Liver (tissue), 9 donors: ENCODE results near the gene KIFBP. TPM values are rescaled to one million over a fixed set of nuclear protein-coding genes. Genes with fewer than 3 reads are reported as not detected.
"Not testable (repeated sequence)": the region's sequence is repeated elsewhere in the genome, so short reads cannot be mapped to it uniquely, and the experiment has no call there.

Experiments used
- DNase-seq: peaks from one replicate; pipeline ENCODE4 v3.0.0-alpha.2; 2017; ENCODE audit warnings: low spot score
- H3K27ac ChIP-seq, 2 donors: one replicate each; pipeline ENCODE4 v1.7.0; 2013; ENCODE audit warnings: inconsistent platforms in 2 of 2, low read length in 2 of 2, control low read depth in 1 of 2, low read depth in 1 of 2, mild to moderate bottlenecking in 1 of 2
- H3K27me3 ChIP-seq, 4 donors: one replicate each; pipeline versions ENCODE4 v1.6.1 to v1.7.0; 2013; ENCODE audit warnings: low read length in 3 of 4, inconsistent platforms in 1 of 4, mild to moderate bottlenecking in 1 of 4, moderate library complexity in 1 of 4; ENCODE audit not compliant: control insufficient read depth in 4 of 4, insufficient read depth in 4 of 4
- H3K36me3 ChIP-seq, 4 donors: one replicate each; pipeline versions ENCODE4 v1.6.1 to v1.7.0; 2013; ENCODE audit warnings: low read length in 3 of 4, mild to moderate bottlenecking in 3 of 4, low read depth in 1 of 4, moderate library complexity in 1 of 4; ENCODE audit not compliant: control insufficient read depth in 4 of 4, insufficient read depth in 3 of 4
- H3K4me1 ChIP-seq, 4 donors: one replicate each; pipeline versions ENCODE4 v1.6.1 to v1.7.0; 2013; ENCODE audit warnings: low read length in 3 of 4, mild to moderate bottlenecking in 3 of 4, moderate library complexity in 1 of 4; ENCODE audit not compliant: control insufficient read depth in 4 of 4, insufficient read depth in 4 of 4
- H3K4me3 ChIP-seq, 3 donors: one replicate each; pipeline versions ENCODE4 v1.6.1 to v1.7.0; 2013; ENCODE audit warnings: low read length in 3 of 3, control low read depth in 1 of 3, low read depth in 1 of 3, mild to moderate bottlenecking in 1 of 3
- H3K9ac ChIP-seq, 2 donors: one replicate each; pipeline ENCODE4 v1.7.0; 2013; ENCODE audit warnings: low read length in 2 of 2, mild to moderate bottlenecking in 2 of 2, moderate library complexity in 2 of 2, control low read depth in 1 of 2, low read depth in 1 of 2
- H3K9me3 ChIP-seq, 4 donors: one replicate each; pipeline versions ENCODE4 v1.6.1 to v1.7.0; 2013; ENCODE audit warnings: low read length in 3 of 4; ENCODE audit not compliant: control insufficient read depth in 4 of 4
- ATF3 ChIP-seq: IDR thresholded peaks from 2 replicates; pipeline ENCODE4 v1.6.1; 2016; ENCODE audit warnings: antibody characterized with exemption
- CTCF ChIP-seq: fragments of 150-350 bp; IDR thresholded peaks from 2 replicates; pipeline ENCODE4 v1.5.1; 2017; ENCODE audit warnings: improper control_type of control experiment, low read depth, low read length; ENCODE audit not compliant: missing input control
- EGR1 ChIP-seq, 2 donors: IDR thresholded peaks; 2 replicates each; pipeline ENCODE4 v1.6.1; 2016 to 2018; ENCODE audit warnings: antibody characterized with exemption in 2 of 2, low read depth in 2 of 2
- FOXA1 ChIP-seq: IDR thresholded peaks from 2 replicates; pipeline ENCODE4 v1.6.1; 2016; ENCODE audit warnings: antibody characterized with exemption
- FOXA2 ChIP-seq: IDR thresholded peaks from 2 replicates; pipeline ENCODE4 v1.6.1; 2016; ENCODE audit warnings: antibody characterized with exemption
- GABPA ChIP-seq, 2 donors: IDR thresholded peaks in 1 of 2; conservative IDR thresholded peaks in 1 of 2; 2 replicates each; pipeline ENCODE4 v1.6.1; 2016; ENCODE audit warnings: antibody characterized with exemption in 2 of 2, mild to moderate bottlenecking in 1 of 2, moderate library complexity in 1 of 2
- HNF4A ChIP-seq, 2 donors: conservative IDR thresholded peaks; 2 replicates each; pipeline ENCODE4 v1.6.1; 2016; ENCODE audit warnings: antibody characterized with exemption in 2 of 2, mild to moderate bottlenecking in 2 of 2
- HNF4G ChIP-seq: IDR thresholded peaks from 2 replicates; pipeline ENCODE4 v1.6.1; 2016; ENCODE audit warnings: antibody characterized with exemption
- JUND ChIP-seq, 2 donors: IDR thresholded peaks; 2 replicates each; pipeline ENCODE4 v1.6.1; 2016; ENCODE audit warnings: antibody characterized with exemption in 2 of 2
- MAX ChIP-seq: IDR thresholded peaks from 2 replicates; pipeline ENCODE4 v1.6.1; 2016; ENCODE audit warnings: antibody characterized with exemption
- NR2F2 ChIP-seq: IDR thresholded peaks from 2 replicates; pipeline ENCODE4 v1.6.1; 2016; ENCODE audit warnings: antibody characterized with exemption
- RAD21 ChIP-seq, 2 donors: IDR thresholded peaks; 2 replicates each; pipeline ENCODE4 v1.6.1; 2016; ENCODE audit warnings: antibody characterized with exemption in 2 of 2, mild to moderate bottlenecking in 2 of 2
- RXRA ChIP-seq, 2 donors: IDR thresholded peaks; 2 replicates each; pipeline ENCODE4 v1.6.1; 2017 to 2018; ENCODE audit warnings: antibody characterized with exemption in 2 of 2, mild to moderate bottlenecking in 1 of 2
- SP1 ChIP-seq: IDR thresholded peaks from 2 replicates; pipeline ENCODE4 v1.6.1; 2018; ENCODE audit warnings: antibody characterized with exemption, mild to moderate bottlenecking
- TAF1 ChIP-seq: conservative IDR thresholded peaks from 2 replicates; pipeline ENCODE4 v1.6.1; 2016; ENCODE audit warnings: antibody characterized with exemption, mild to moderate bottlenecking
- YY1 ChIP-seq: IDR thresholded peaks from 2 replicates; pipeline ENCODE4 v1.6.1; 2016; ENCODE audit warnings: antibody characterized with exemption, mild to moderate bottlenecking
- WGBS: extraction: QIAGEN DNeasy Blood & Tissue Kit; methylation state at CpG from one replicate; pipeline ENCODE4 v1.1.7; 2013; 5-methylcytosine and 5-hydroxymethylcytosine counted together
- polyA plus RNA-seq, 2 donors: library from polyadenylated mRNA; stranded (reverse) in 1 of 2; unstranded in 1 of 2; fragments of 200-250 nt in 1 of 2; fragments of >200 nt in 1 of 2; fragmentation: Nextera tagmentation in 1 of 2; extraction: Ambion mirVana in 1 of 2; gene quantifications; one replicate each; pipeline versions ENCODE4 v1.2.1 to v1.2.3, GENCODE V29; 2013 to 2015
- total RNA-seq, 2 donors: library from RNA; depleted of rRNA; stranded (reverse); fragments of >200 nt; gene quantifications; one replicate each; pipeline ENCODE4 v1.2.3, GENCODE V29; 2014
- TF ChIP-seq, protein P1 (sequence below): IDR thresholded peaks from 2 replicates; pipeline ENCODE4 v1.6.1; 2016; ENCODE audit warnings: antibody characterized with exemption
- TF ChIP-seq, protein P2 (sequence below): IDR thresholded peaks from 2 replicates; pipeline ENCODE4 v1.6.1; 2016; ENCODE audit warnings: antibody characterized with exemption, mild to moderate bottlenecking
- donor health status: healthy.
- donor health status: healthy.
- donor health status: healthy.
- donor health status: healthy.
- donor health status: healthy.

The KIFBP gene
- total and polyA plus RNA-seq, 4 donors, result 5.7 to 11.2 (median 7.9) TPM

GRCh38 chr10:68979738-68980137 lies 8.9 kb upstream of the KIFBP start:
- not testable (repeated sequence) for DNase-seq, H3K27me3 ChIP-seq, H3K4me3 ChIP-seq, H3K4me1 ChIP-seq, H3K27ac ChIP-seq, H3K9me3 ChIP-seq, H3K9ac ChIP-seq
- peaks cover 12 to 93% (median 62%) of the 10 kb centered on the region in 4 donors for H3K36me3 ChIP-seq
- WGBS, result 92% methylated on average over 6 of the region's 6 CpGs

- Histone ChIP-seq H3K9ac (no peak overlapping the region), H3K36me3 (peaks cover 10 to 86% (median 54%) of the 10 kb centered on the region in 4 donors), H3K4me1 (no peaks in the 10 kb centered on the region), H3K9me3 (no peaks in the 10 kb centered on the region), H3K27ac (no peak overlapping the region), H3K27me3 (no peaks in the 10 kb centered on the region), H3K4me3 (no peak overlapping the region)
- DNase-seq, result no peak
- TF ChIP-seq JUND (IDR thresholded peaks at IDR 0.05) (no peak), FOXA1 (no peak), FOXA2 (no peak), YY1 (no peak), RXRA (IDR thresholded peaks at IDR 0.05) (no peak), SP1 (no peak), MAX (no peak), HNF4A (conservative IDR thresholded peaks at IDR 0.05) (no peak), GABPA (IDR thresholded peaks at IDR 0.05 in 1 of 2, conservative IDR thresholded peaks at IDR 0.05 in 1 of 2) (no peak)
- TF ChIP-seq, protein P1, sequence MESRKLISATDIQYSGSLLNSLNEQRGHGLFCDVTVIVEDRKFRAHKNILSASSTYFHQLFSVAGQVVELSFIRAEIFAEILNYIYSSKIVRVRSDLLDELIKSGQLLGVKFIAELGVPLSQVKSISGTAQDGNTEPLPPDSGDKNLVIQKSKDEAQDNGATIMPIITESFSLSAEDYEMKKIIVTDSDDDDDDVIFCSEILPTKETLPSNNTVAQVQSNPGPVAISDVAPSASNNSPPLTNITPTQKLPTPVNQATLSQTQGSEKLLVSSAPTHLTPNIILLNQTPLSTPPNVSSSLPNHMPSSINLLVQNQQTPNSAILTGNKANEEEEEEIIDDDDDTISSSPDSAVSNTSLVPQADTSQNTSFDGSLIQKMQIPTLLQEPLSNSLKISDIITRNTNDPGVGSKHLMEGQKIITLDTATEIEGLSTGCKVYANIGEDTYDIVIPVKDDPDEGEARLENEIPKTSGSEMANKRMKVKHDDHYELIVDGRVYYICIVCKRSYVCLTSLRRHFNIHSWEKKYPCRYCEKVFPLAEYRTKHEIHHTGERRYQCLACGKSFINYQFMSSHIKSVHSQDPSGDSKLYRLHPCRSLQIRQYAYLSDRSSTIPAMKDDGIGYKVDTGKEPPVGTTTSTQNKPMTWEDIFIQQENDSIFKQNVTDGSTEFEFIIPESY, result no peak
- WGBS, result 96% methylated on average over 1 of the region's 1 CpG
Measured at GRCh38 chr10:68981074-68981473, 7.5 kb upstream of the KIFBP start.

GRCh38 chr10:68982389-68982788 lies 6.2 kb upstream of the KIFBP start:
- no peak for DNase-seq
- Histone ChIP-seq H3K4me3 (no peak overlapping the region), H3K9ac (no peak overlapping the region), H3K27me3 (no peaks in the 10 kb centered on the region), H3K4me1 (no peaks in the 10 kb centered on the region), H3K27ac (no peak overlapping the region), H3K9me3 (no peaks in the 10 kb centered on the region), H3K36me3 (peaks cover 10 to 74% (median 46%) of the 10 kb centered on the region in 4 donors)
- 98% methylated on average over 11 of the region's 11 CpGs for WGBS
- TF ChIP-seq HNF4G, result no peak
- TF ChIP-seq RXRA (IDR thresholded peaks at IDR 0.05), result no peak
- no peak for TF ChIP-seq RAD21 (IDR thresholded peaks at IDR 0.05)
- no peak for TF ChIP-seq JUND (IDR thresholded peaks at IDR 0.05)
- TF ChIP-seq MAX, result no peak
- no peak for TF ChIP-seq FOXA1
- TF ChIP-seq FOXA2, result no peak
- TF ChIP-seq TAF1, result no peak
- no peak for TF ChIP-seq ATF3
- no peak for TF ChIP-seq EGR1 (IDR thresholded peaks at IDR 0.05; ENCODE audit: low read depth in 2 of 2)
- TF ChIP-seq, protein P2, sequence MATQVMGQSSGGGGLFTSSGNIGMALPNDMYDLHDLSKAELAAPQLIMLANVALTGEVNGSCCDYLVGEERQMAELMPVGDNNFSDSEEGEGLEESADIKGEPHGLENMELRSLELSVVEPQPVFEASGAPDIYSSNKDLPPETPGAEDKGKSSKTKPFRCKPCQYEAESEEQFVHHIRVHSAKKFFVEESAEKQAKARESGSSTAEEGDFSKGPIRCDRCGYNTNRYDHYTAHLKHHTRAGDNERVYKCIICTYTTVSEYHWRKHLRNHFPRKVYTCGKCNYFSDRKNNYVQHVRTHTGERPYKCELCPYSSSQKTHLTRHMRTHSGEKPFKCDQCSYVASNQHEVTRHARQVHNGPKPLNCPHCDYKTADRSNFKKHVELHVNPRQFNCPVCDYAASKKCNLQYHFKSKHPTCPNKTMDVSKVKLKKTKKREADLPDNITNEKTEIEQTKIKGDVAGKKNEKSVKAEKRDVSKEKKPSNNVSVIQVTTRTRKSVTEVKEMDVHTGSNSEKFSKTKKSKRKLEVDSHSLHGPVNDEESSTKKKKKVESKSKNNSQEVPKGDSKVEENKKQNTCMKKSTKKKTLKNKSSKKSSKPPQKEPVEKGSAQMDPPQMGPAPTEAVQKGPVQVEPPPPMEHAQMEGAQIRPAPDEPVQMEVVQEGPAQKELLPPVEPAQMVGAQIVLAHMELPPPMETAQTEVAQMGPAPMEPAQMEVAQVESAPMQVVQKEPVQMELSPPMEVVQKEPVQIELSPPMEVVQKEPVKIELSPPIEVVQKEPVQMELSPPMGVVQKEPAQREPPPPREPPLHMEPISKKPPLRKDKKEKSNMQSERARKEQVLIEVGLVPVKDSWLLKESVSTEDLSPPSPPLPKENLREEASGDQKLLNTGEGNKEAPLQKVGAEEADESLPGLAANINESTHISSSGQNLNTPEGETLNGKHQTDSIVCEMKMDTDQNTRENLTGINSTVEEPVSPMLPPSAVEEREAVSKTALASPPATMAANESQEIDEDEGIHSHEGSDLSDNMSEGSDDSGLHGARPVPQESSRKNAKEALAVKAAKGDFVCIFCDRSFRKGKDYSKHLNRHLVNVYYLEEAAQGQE, result no peak
- no peak for TF ChIP-seq GABPA (IDR thresholded peaks at IDR 0.05 in 1 of 2, conservative IDR thresholded peaks at IDR 0.05 in 1 of 2)
- no peak for TF ChIP-seq CTCF
- no peak for TF ChIP-seq NR2F2
- no peak for TF ChIP-seq YY1
- no peak for TF ChIP-seq HNF4A (conservative IDR thresholded peaks at IDR 0.05)
- TF ChIP-seq, protein P1, result no peak
- TF ChIP-seq SP1, result no peak
